Stimulated activated CD8-positive, alpha-beta memory T cell treated with anti-CD3 and anti-CD28 coated beads, Interleukin-2, amount 100 ng/mL, for 1 hour (primary cell): ENCODE data around the gene PHLDB2.

Experiments used
- DNase-seq, 2 donors: peaks; one replicate each; pipeline ENCODE4 v3.0.0-alpha.2; 2020; ENCODE audit warnings: low read depth in 2 of 2

Gene PHLDB2

DNA sequence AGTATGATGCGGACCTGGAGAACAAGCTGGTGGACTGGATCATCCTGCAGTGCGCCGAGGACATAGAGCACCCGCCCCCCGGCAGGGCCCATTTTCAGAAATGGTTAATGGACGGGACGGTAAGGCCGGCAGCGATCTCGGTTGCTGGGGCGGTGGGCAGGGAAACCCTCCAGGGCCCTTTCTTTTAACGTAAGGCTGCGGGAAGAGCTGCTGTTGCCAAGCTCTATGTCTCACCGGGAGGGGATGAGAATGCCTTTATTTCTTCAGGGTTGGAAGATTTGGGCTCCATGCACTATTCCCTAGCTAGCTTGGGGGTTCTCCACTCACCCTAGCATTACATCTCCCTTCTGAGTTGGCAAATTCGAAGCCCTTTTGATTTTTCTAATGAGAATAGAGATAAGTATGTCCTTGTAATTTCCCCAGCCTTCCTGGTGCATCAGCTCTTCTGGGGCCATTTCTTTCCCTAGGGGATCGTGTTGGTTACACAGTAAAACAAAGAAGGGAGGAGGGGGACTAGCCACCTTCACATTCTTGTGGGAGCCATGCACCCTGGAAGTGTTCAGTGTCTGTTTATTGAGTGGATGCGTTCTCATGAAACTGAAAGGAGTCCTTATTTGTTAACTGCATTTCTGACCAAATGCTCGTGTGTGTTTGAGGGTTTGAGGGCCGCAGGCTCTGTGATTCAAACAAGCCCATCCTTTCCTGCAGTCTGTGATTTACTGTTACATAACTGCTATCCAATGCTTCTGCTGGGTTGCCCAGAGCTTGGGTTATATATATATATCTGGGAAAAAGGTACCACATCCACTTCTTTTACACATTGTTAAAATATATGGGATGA is 140.6 kb downstream of the PHLDB2 start:
- DNase-seq, result no peak

DNA sequence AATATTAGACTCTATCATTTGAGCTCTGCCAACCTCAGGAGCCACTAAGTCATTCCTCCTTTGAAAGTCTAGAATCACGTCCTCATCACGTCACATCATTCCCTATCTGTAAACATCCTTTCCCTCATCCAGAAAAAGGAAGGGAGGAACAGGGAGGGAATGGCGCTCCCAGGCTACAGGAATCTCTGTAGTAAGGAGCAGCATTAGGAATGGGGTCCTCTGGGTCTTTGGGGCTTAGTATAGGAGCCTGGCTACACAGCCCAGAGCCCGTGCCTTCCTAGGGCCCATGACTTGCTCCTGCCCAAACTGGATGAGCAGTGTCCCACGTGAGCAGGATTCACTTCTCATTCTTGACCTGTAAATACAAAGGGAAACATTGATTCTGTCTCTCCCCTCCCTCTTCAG is 141.3 kb downstream of the PHLDB2 start:
- DNase-seq, result no peak

DNA sequence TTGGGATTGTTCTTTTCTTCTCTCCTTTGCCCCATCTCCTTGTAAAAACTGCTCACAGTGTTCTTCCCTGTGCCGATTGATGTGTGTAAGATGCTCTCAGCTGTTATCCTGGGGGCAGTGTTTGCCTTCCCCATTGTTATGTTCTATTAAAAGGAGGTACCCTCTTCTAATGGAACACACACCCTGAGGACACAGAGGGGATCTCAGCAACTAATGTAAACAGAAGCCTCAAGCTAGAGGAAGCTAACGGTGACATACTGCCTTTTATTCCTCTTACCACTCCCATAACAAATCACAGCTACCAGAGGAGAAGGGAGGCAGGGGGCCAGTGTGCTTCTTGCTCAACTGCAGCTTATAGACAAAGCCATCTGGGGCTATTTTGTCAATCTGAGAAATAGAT is 141.9 kb downstream of the PHLDB2 start:
- no peak for DNase-seq

DNA sequence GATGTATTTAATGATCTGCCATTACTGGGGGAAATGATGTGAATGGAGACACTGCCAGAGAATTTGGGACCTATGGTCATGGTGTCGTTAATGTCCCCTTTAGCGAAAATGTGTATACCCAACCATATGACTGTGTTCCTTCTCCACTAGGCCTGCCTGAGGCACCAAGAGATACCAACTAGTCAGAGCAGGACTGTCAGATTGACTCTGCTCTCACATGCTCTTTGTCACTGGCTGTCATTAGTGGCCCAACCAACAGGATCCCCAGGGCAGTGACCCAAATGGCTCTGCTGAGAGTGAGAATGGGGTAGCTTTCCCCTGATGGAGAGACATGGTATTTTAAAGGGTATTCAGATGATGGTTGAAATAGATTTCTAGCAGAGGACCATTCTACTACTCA is 142.5 kb downstream of the PHLDB2 start:
- no peak for DNase-seq

DNA sequence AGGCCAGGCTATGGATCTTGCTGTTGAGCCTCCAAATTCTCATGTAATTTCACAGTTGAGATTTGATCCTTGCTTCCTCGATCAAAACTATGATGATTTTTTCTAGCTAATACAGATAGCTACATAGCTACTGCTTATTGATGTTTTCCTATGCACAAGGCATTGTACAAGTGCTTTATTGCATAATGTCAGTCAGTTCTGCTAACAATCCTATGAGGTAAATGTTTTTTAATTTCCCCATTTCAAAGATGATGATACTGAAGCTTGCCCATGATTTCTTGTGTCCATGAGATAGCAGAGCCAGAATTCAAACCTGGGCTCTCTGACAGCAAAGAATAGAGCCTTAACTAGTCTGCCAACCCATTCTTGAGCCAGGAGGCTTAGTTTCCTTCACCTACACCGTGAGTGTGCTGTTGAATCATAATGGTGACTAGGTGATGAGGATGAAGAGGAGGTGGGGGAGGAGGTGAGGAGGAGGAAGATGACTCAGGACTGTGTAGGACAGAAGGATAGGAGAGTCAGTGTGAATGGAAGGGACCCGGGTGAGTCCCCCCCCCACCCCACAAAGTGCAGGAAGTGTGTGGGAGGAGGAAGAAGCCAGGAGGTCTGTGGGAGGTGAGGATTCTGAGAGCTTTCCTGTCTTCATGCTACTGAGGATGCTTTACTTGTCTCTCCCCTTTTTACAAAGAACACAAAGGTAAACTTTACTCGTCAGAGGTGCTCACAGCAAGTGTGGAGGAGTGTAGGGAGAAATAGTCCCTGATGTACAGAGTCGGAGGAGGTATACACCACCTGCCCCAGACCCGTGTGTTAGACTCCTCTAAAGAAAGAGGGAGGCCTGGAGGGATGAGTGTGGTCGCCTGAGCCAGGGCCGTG is 143.3 kb downstream of the PHLDB2 start:
- DNase-seq, result no peak

DNA sequence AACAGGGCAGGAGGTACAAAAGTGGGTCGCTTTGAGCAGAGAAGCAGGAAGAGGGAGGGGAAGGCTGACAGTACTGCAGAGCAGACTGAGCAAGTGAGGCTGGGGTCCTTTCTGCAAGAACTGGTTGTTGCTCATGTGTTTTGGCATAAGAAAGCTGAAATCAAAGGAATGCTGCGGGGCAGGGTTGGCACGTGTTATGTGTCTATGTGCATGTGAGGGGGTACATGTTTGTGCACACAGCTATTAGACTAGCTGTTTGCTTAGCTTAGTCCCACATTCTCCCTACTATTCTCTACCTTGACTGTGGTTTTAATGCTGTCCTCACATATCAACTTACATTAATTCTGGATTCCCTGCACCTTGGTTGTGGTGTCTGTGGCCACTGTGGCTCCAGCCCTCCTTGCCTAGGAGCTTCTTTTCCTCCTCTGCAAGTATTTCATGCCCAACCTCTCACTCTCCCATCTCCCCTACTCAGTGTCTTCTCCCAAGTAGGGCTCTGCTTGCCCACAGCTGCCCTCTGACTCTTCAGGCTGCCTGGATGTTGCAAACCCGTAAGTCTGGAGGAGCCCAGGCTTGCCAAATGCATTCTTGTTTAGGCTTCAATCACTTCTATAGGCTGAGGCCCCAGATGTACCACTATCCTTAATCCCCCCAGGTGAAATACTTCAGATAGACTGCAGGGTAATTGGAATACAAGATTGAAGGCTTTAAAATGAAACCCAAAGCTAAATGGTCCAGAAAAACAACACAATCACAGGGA is 144.4 kb downstream of the PHLDB2 start:
- DNase-seq, result no peak

DNA sequence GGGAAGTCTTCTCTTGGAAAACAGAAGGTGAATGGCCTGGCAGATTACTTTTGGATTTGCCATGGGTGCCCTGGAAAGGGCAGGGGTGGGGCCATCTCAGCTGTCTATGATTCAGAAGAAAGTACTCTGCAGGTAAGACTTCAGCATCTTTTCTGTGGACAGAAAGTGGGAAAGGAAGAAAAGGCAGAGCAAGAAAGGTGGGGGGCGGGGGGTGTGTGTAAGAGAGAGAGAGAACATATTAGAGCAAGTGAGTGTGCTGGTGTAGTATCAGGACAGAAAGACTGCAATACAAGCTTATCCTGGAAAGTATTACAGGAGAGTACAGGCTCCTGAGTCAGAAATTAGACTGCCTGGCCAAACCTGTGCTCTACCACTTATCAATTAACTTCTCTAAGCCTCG is 145.1 kb downstream of the PHLDB2 start:
- DNase-seq, result no peak

DNA sequence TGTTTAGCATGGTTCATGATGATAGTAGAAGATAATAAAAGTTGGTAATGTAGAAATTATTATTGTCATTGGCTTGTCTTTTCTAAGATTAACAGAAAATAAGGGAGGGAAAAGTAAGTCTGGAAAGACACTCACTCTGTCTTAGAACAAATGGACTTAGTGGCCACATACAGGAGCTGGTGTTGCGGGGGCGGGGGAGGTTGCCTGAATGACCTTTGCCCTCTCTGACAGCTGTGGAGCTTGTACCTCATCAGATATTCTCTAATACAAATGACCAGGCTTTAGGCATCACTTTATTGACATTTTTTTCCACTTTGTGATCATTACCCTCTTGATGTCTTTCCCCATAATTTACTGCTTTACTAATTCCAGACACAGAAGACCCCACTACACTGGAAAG is 145.6 kb downstream of the PHLDB2 start:
- no peak for DNase-seq

DNA sequence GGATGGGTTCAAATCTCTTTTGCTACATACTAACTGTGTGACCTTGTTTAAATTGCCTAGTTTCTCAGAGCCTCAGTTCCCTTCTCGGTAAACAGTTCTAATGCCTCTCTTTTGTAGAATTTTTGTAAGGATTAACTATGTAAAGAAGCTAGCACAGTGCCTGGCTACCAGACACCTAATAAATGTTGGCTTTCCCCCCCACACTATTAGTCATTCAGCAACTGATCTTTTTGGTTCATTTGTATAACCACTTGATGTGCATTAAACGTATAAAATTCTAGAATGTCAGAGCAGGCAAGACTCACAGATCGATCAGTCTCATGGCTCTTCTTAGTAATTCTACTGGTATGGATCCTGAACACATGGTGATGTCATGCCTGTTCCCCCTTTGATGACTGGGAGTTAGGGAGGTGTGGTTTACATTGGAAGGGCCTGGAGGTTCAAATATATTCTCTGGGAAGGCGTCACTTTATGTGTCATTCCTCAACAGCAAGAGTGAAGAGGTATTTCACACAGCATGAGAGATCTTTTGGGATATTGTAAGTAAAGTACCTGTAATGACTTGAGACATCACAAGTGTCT is 146.1 kb downstream of the PHLDB2 start:
- DNase-seq, result no peak

DNA sequence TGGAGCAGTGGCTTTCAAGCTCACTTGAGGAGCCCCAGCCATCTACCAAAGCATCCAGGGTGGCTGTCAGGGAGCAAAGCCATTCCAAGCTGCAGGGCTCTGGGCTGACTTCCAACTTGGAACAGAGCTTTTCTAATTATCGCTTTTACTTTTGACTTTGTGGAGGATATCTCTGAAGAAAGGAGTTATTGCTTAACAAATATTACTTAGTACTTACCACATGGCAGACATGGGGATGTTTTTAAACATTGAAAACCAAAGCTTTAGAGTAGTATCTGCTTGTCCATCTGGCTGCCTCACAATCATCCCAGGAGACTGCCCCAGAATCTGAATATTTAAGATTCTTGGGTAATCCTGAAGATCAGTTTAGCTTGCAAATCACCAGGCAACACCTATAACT is 148.6 kb downstream of the PHLDB2 start:
- no peak for DNase-seq

DNA sequence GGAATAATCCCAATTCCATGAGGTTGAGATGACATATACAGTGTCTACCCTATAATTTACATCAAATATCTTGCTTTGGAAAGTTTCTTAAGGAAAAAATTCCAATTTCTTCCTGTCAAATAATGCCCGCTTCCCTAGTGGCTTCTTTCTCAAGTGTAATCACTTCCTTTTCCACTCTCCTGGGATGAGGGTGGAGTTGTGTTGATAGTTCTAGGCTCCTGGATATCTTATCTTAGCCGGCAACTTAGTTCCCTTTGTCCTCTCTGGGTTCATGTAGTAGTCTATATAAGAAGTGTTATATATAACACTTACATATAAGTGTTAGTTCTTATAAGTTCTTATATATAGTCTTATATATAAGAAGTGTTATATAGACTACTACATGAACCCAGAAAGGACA is 150.6 kb downstream of the PHLDB2 start:
- no peak for DNase-seq

DNA sequence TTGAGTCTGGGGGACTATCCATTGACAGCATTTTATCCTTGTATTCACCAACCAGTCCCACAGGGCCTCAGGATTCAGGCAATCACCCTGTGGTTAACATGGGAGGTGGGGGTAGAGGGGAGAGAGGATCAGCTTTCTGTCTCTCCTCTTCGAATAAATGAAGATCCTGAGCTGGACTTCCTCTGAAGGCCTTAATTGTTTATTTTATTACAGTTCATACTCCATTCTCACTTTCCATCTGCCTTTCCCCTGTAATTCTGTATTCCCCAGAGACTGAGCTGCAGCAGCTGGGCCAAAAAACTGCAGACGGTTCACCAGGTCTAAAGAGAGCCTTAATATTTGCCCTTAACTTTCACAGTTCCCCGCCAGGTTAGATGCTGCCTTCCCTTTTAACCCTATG is 151.6 kb downstream of the PHLDB2 start:
- DNase-seq, result no peak

DNA sequence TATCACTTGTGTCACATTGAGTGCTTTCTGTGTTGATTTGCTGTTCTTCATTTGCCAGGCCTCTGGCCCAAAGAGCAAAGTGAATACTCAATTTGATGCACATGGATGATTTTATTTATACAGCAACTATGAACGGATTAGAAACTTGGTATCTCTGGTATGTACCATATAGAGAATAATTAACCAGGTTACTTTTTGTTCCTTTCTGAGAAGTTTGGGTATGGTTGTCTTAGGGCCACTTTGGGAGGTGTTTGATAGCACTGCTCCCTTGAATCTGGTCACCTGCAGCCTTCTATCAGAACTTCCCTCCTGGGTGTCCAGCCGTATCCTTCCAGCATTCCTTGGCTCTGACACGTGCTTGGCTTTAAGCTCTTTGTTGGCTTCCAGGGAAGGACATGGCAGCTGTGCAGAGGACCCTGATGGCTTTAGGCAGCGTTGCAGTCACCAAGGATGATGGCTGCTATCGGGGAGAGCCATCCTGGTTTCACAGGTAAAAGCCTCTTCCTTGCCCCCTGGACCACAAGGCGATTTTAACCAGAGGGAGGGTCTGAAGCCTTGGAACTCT is 152.4 kb downstream of the PHLDB2 start:
- no peak for DNase-seq

DNA sequence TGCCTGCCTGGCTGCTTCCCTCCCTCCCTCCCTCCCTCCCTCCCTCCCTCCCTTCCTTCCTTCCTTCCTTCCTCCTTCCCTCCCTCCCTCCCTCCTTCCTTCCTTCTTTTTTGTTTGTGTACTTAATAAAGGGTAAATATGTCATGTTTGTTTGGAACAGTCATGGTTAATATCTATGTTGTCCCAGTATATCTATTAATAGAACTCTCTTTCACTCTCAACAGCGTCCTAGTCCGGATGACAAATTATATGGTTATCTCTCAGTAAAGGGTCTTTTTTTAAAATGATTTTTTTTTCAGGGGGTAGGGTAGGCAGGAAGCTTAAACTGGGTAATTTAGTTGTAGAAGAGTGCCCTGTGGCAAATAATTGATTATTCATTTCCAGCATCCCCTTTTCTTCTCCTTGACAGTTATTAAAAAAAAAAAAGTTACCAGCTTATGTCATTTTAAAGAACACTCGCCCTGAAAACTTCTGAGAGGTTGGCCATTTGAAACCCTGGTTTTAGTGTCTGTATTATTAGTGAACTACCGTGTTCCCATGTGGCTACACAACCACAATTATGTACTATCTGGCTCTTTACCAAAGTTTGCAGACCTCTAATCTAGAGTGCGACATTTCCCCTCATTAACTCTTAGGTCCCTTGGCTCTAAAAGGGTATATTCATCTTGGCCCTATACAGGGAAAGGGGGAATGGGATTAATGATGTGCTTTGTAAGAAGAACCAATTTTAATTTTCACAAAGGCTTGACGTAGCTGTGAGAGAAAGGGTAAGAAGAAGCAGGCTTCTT is 153.3 kb downstream of the PHLDB2 start:
- DNase-seq, result no peak

DNA sequence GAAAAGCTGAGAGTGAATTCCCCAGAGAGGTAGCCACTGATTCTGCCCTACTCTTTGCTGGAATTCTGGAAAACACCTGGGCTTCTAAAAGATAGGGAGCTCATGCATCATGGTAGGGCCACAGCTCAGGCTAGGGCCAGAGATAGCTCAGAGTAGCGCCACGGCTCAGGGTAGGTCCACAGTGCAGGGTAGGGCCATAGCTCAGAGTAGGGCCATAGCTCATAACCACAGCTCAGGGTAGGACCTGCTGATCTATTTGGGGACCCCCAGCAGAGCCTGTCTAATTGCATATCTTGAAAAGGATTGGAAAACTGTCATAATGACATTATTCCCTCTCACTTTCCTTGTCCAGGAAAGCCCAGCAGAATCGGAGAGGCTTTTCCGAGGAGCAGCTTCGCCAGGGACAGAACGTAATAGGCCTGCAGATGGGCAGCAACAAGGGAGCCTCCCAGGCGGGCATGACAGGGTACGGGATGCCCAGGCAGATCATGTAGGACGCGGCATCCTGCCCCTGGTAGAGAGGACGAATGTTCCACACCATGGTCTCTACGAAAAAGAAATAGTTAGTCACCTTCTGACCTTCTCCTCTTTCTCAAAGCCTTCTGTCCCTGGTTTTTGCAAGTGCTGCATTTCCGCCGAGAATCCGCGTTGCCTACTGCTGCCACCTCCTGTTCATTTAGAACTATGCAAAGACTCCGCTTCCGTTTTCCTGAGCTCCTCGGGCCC is 154.2 kb downstream of the PHLDB2 start:
- peak; percentile 16 to 17 for DNase-seq

DNA sequence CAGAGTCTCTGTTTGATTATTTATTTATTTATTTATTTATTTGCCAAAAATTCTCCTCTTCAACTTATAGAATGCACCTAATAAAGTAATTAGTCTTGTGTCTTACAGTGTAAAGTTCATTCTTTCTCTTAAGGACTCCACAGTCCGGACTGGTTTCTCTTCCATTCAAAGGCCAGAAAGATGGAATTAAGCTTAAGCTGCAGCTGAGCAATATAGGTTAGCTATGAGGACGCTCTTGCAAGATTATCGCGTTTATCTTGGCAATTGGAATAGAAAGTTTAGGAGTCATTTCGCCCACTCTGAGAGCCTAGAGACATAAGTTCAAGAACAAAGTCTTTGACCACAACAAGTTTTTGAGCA is 154.7 kb downstream of the PHLDB2 start:
- DNase-seq, result no peak

DNA sequence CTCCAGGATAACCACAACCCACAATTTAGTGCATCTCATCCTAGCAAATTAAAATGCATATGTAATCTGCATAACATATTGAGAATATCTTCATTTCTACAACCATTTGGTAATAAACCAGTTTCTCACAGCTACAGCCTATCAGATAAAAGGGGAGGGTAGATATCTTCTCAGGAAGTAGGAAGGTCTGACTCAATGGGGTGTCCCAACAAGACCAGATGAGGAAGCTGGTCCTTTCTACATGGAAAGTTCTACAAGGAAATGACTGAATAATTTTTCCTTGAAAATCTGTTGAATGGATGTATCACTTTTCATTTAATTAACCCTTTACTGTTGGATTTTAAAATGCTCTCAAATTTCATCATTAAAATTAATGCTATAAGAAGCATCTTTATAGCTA is 158.0 kb downstream of the PHLDB2 start:
- DNase-seq, result no peak

DNA sequence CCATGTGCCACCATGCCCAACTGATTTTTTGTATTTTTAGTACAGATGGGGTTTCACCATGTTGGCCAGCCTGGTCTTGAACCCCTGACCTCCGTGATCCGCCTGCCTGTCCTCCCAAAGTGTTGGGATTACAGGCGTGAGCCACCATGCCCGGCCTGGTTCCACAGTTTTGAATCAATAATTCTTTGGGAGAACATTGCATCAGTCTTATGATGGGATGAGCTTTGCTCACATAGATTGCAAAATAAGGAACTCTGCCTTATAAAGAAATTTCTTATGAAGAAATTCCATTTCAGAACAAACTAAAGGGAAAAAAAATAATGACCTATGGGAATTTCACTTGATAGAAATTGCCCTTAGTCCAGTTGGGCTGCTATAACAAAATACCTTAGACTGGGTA is 159.6 kb downstream of the PHLDB2 start:
- DNase-seq, result no peak

DNA sequence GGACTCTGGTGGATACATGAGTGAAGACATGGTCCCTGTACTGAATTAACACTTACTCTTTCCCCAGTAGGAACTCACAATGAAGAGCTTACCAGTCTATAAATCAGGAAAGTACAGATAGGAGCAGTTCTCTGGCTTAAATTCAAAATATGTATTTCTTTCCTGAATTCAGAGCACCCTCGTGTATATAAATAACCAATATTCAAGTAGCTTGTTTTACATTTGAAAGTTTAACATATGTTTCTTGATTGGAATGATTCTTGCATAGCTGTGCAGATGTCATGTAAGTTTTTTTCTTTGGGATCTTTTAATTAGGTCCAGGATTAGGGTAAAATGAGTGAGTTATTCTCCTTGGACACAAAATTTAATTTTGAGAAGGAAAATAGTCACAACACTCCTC is 160.7 kb downstream of the PHLDB2 start:
- no peak for DNase-seq

DNA sequence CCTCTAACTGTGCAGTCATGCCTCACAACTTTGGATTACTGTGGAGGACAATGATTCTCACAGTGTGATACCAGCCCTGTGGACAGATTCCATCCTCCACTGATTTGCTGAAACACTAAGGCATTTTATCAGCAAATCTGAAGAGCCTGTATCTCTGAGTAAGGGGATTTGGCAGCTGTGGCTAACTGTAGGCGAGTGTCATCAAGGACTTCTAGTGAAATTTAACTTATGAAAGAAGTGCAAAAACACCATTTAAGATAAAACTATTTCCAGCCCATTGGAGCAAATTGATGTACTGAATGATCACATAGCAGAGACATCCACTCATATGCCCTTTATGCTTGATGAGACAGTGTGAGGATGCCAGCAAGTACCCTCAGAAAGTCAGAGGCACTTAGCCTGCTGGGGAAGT is 161.6 kb downstream of the PHLDB2 start:
- no peak for DNase-seq
